Measurements from ENCODE around the gene KLHL35.

KLHL35 gene

GRCh38 chr11:75456596-75457183 is 23.7 kb upstream of the KLHL35 start:
- TF ChIP-seq SIN3A (IDR thresholded peaks at IDR 0.05; ENCODE audit: borderline replicate concordance, insufficient read depth, low read length) (no peak), REST (IDR thresholded peaks at IDR 0.05; ENCODE audit: insufficient read depth in 1 of 2, low read depth in 2 of 2, low read length in 2 of 2) (no peak), TAF1 (IDR thresholded peaks at IDR 0.05; ENCODE audit: borderline replicate concordance, insufficient read depth, low read length) (no peak), FOXP2 (optimal IDR thresholded peaks at IDR 0.05; ENCODE audit: borderline replicate concordance, extremely low read depth, extremely low read length, insufficient read depth) (no peak), POLR2AphosphoS5 (IDR thresholded peaks at IDR 0.05; ENCODE audit: low read depth, low read length) (no peak)

- TF ChIP-seq POLR2AphosphoS5 (IDR thresholded peaks at IDR 0.05; ENCODE audit: low read depth, low read length) (no peak), REST (IDR thresholded peaks at IDR 0.05; ENCODE audit: insufficient read depth in 1 of 2, low read depth in 2 of 2, low read length in 2 of 2) (no peak), FOXP2 (optimal IDR thresholded peaks at IDR 0.05; ENCODE audit: borderline replicate concordance, extremely low read depth, extremely low read length, insufficient read depth) (no peak), TAF1 (IDR thresholded peaks at IDR 0.05; ENCODE audit: borderline replicate concordance, insufficient read depth, low read length) (no peak), SIN3A (IDR thresholded peaks at IDR 0.05; ENCODE audit: borderline replicate concordance, insufficient read depth, low read length) (no peak)
These were observed 22.0 kb upstream of the KLHL35 start for GRCh38 chr11:75454987-75455386.

GRCh38 chr11:75453916-75454655 is 21.1 kb upstream of the KLHL35 start:
- TF ChIP-seq REST (IDR thresholded peaks at IDR 0.05; ENCODE audit: insufficient read depth in 1 of 2, low read depth in 2 of 2, low read length in 2 of 2): no peak
- TF ChIP-seq SIN3A (IDR thresholded peaks at IDR 0.05; ENCODE audit: borderline replicate concordance, insufficient read depth, low read length): no peak
- TF ChIP-seq TAF1 (IDR thresholded peaks at IDR 0.05; ENCODE audit: borderline replicate concordance, insufficient read depth, low read length): no peak
- no peak for TF ChIP-seq POLR2AphosphoS5 (IDR thresholded peaks at IDR 0.05; ENCODE audit: low read depth, low read length)
- TF ChIP-seq FOXP2 (optimal IDR thresholded peaks at IDR 0.05; ENCODE audit: borderline replicate concordance, extremely low read depth, extremely low read length, insufficient read depth): no peak

- TF ChIP-seq TAF1 (IDR thresholded peaks at IDR 0.05; ENCODE audit: borderline replicate concordance, insufficient read depth, low read length) (no peak), POLR2AphosphoS5 (IDR thresholded peaks at IDR 0.05; ENCODE audit: low read depth, low read length) (no peak), REST (IDR thresholded peaks at IDR 0.05; ENCODE audit: insufficient read depth in 1 of 2, low read depth in 2 of 2, low read length in 2 of 2) (no peak), SIN3A (IDR thresholded peaks at IDR 0.05; ENCODE audit: borderline replicate concordance, insufficient read depth, low read length) (no peak), FOXP2 (optimal IDR thresholded peaks at IDR 0.05; ENCODE audit: borderline replicate concordance, extremely low read depth, extremely low read length, insufficient read depth) (no peak)
These were observed 18.1 kb upstream of the KLHL35 start for GRCh38 chr11:75450826-75451821.

All from PFSK-1 (cell line).